B cell (primary cell): ENCODE results near the gene DNAJC1. TPM values are rescaled to one million over a fixed set of nuclear protein-coding genes. Genes with fewer than 3 reads are reported as not detected.

ENCODE experiments used
- ATAC-seq: fragments of 200-7000 bp; cut with Tn5 transposase; one replicate; pipeline ENCODE4 v1.10.0; 2021; ENCODE audit warnings: low read depth, mild to moderate bottlenecking, moderate number of reproducible peaks, moderate library complexity
- CTCF ChIA-PET: fragments of 350-600 bp; sonication (Branson Sonifier 250); formaldehyde crosslinking; loops from one replicate; lab custom pipeline; 2021; ENCODE audit warnings: antibody characterized with exemption, inconsistent platforms; lab: Charles Lee
- POLR2A ChIA-PET: fragments of 350-600 bp; sonication (Branson Sonifier 250); formaldehyde crosslinking; loops from one replicate; lab custom pipeline; 2021; ENCODE audit warnings: antibody characterized with exemption; lab: Charles Lee
- DNase-seq: peaks from one replicate; pipeline ENCODE4 v3.0.0; 2013
- H2AFZ ChIP-seq: 2 replicates; pipeline ENCODE4 v1.6.1; 2012; ENCODE audit warnings: mild to moderate bottlenecking, low read depth, low read length; ENCODE audit not compliant: insufficient read depth, poor library complexity, severe bottlenecking
- H3K27ac ChIP-seq, 2 donors: 1 replicate in 1 of 2; 2 replicates in 1 of 2; pipeline ENCODE4 v1.5.1; 2012 to 2013; ENCODE audit warnings: low read length in 2 of 2, mild to moderate bottlenecking in 2 of 2, moderate library complexity in 1 of 2
- H3K27me3 ChIP-seq, 4 experiments: fragments of 200-600 bp in 1 of 4; sonication (generic) in 1 of 4; replicated peaks in 1 of 4; 1 replicate in 2 of 4; 2 replicates in 2 of 4; pipeline versions ENCODE4 v1.6.1 to v1.7.0; 2013 to 2016; ENCODE audit warnings: low read length in 3 of 4, mild to moderate bottlenecking in 2 of 4, mixed read lengths in 1 of 4, moderate library complexity in 1 of 4; ENCODE audit not compliant: insufficient read depth in 4 of 4, control insufficient read depth in 3 of 4; ENCODE audit errors: control extremely low read depth in 1 of 4
- H3K36me3 ChIP-seq, 2 experiments: replicated peaks in 1 of 2; 1 replicate in 1 of 2; 2 replicates in 1 of 2; pipeline versions ENCODE4 v1.6.1 to v1.7.1; 2013; ENCODE audit warnings: low read length in 1 of 2; ENCODE audit not compliant: insufficient read depth in 2 of 2, control insufficient read depth in 1 of 2; ENCODE audit errors: control extremely low read depth in 1 of 2, extremely low read depth in 1 of 2
- H3K4me1 ChIP-seq, 2 donors: fragments of 200-600 bp in 1 of 2; sonication (generic) in 1 of 2; 1 replicate in 1 of 2; 2 replicates in 1 of 2; pipeline versions ENCODE4 v1.5.1 to v1.6.1; 2013 to 2017; ENCODE audit warnings: low read length in 2 of 2; ENCODE audit not compliant: control insufficient read depth in 2 of 2, insufficient read depth in 2 of 2
- H3K4me2 ChIP-seq: replicated peaks from 2 replicates; pipeline ENCODE3; 2012; ENCODE audit warnings: mild to moderate bottlenecking, low read depth, low read length; ENCODE audit not compliant: poor library complexity, severe bottlenecking
- H3K4me3 ChIP-seq, 5 experiments: fragments of 200-600 bp in 1 of 5; sonication (generic) in 1 of 5; 1 replicate in 3 of 5; 2 replicates in 2 of 5; pipeline versions ENCODE4 v1.5.1 to v1.7.0; 2011 to 2016; ENCODE audit warnings: low read length in 4 of 5, mild to moderate bottlenecking in 4 of 5, low read depth in 2 of 5, control low read depth in 1 of 5, moderate library complexity in 1 of 5; ENCODE audit not compliant: insufficient read depth in 1 of 5; ENCODE audit errors: control extremely low read depth in 1 of 5, extremely low read depth in 1 of 5
- H3K79me2 ChIP-seq: fragments of 200-600 bp; sonication (generic); one replicate; pipeline ENCODE4 v1.6.0; 2016; ENCODE audit warnings: low read length; ENCODE audit not compliant: control insufficient read depth, insufficient read depth
- H3K9ac ChIP-seq: fragments of 200-600 bp; sonication (generic); 2 replicates; pipeline ENCODE4 v1.6.1; 2017; ENCODE audit warnings: mild to moderate bottlenecking, low read length, moderate library complexity
- H3K9me3 ChIP-seq, 3 donors: one replicate each; pipeline versions ENCODE4 v1.6.1 to v1.7.1; 2013; ENCODE audit warnings: low read length in 2 of 3; ENCODE audit not compliant: control insufficient read depth in 2 of 3, insufficient read depth in 1 of 3; ENCODE audit errors: control extremely low read depth in 1 of 3
- H4K20me1 ChIP-seq: 2 replicates; pipeline ENCODE4 v1.6.0; 2012; ENCODE audit warnings: mild to moderate bottlenecking, low read length; ENCODE audit not compliant: insufficient read depth, control insufficient read depth, poor library complexity, severe bottlenecking
- H3K27ac Mint-ChIP-seq: one replicate; pipeline ENCODE4 v1.8.0; 2021; ENCODE audit warnings: mixed read lengths
- H3K27me3 Mint-ChIP-seq: one replicate; pipeline ENCODE4 v1.8.0; 2021; ENCODE audit warnings: mixed read lengths
- H3K4me1 Mint-ChIP-seq: one replicate; pipeline ENCODE4 v1.8.0; 2021; ENCODE audit warnings: mixed read lengths
- H3K4me3 Mint-ChIP-seq: one replicate; pipeline ENCODE4 v1.8.0; 2021; ENCODE audit warnings: mixed read lengths
- H3K9me3 Mint-ChIP-seq: one replicate; pipeline ENCODE4 v1.8.0; 2022; ENCODE audit warnings: mixed read lengths; ENCODE audit not compliant: insufficient read depth
- EZH2 ChIP-seq: IDR thresholded peaks from 2 replicates; pipeline ENCODE4 v1.6.1; 2012; ENCODE audit warnings: borderline replicate concordance, low read depth, mild to moderate bottlenecking, moderate library complexity, low read length; ENCODE audit not compliant: insufficient read depth, poor library complexity, severe bottlenecking
- WGBS: methylation state at CpG from one replicate; pipeline ENCODE4 v1.1.5; 2013; ENCODE audit warnings: missing lambda C conversion rate; ENCODE audit not compliant: insufficient coverage; 5-methylcytosine and 5-hydroxymethylcytosine counted together
- intact Hi-C: fragments of 100-400 bp; cut with micrococcal nuclease; formaldehyde crosslinking; loops from one replicate; pipeline ENCODE4 v1.10.0; 2022
- polyA plus RNA-seq: library from polyadenylated mRNA; depleted of rRNA; stranded (reverse); fragments of >200 nt; gene quantifications from 2 replicates; pipeline ENCODE4 v1.2.3, GENCODE V29; 2012
- total RNA-seq, 2 donors: library from RNA; stranded (reverse); fragments of 120-200 nt in 1 of 2; gene quantifications; 1 replicate in 1 of 2; 2 replicates in 1 of 2; pipeline versions ENCODE4 v1.2.3 to v1.2.4, GENCODE V29; 2013 to 2022
- TF ChIP-seq, protein P1 (sequence below): fragments of 200-600 bp; IDR thresholded peaks from one replicate; pipeline ENCODE4 v1.8.0; 2022; ENCODE audit warnings: antibody characterized with exemption, mild to moderate bottlenecking

Gene DNAJC1
- total and polyA plus RNA-seq, 2 donors (not counting 1 experiment from before 2014, with no cell fraction given) = 9.4 to 15.4 TPM

DNA sequence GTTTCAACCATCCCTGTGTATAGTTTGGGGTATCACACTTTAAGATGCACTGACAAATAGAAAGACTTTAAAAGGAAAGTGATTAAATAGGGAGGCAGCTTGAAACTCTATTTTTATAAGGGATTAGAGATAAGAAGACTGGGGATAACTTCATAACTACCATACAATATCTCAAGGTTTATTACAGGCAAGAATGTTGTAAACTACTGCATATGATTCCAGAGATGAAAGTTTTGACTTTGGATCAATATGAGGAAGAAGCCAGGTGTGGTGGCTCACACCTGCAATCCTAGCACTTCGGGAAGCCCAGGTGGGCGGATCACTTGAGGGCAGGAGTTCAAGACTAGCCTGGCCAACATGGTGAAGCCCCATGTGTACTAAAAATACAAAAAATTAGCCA lies 96.1 kb downstream of the DNAJC1 start:
- Histone ChIP-seq H3K36me3 (peaks cover 3 to 6% of the 10 kb centered on the region in 2 experiments), H3K27me3 (no peaks in the 10 kb centered on the region), H3K4me1 (no peaks in the 10 kb centered on the region), H3K27ac (no peak overlapping the region), H3K4me3 (no peak overlapping the region), H4K20me1 (no peaks in the 10 kb centered on the region), H3K79me2 (no peaks in the 10 kb centered on the region), H2AFZ (no peak overlapping the region), H3K9me3 (no peaks in the 10 kb centered on the region), H3K9ac (no peak overlapping the region), H3K4me2 (no peak overlapping the region)
- H3K27me3 Mint-ChIP-seq = no peaks in the 10 kb centered on the region
- ATAC-seq = no peak
- CTCF ChIA-PET = no interaction called here
- no peak overlapping the region for H3K27ac Mint-ChIP-seq
- no peak overlapping the region for H3K4me3 Mint-ChIP-seq
- TF ChIP-seq, protein P1, sequence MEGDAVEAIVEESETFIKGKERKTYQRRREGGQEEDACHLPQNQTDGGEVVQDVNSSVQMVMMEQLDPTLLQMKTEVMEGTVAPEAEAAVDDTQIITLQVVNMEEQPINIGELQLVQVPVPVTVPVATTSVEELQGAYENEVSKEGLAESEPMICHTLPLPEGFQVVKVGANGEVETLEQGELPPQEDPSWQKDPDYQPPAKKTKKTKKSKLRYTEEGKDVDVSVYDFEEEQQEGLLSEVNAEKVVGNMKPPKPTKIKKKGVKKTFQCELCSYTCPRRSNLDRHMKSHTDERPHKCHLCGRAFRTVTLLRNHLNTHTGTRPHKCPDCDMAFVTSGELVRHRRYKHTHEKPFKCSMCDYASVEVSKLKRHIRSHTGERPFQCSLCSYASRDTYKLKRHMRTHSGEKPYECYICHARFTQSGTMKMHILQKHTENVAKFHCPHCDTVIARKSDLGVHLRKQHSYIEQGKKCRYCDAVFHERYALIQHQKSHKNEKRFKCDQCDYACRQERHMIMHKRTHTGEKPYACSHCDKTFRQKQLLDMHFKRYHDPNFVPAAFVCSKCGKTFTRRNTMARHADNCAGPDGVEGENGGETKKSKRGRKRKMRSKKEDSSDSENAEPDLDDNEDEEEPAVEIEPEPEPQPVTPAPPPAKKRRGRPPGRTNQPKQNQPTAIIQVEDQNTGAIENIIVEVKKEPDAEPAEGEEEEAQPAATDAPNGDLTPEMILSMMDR = no peak
- TF ChIP-seq EZH2 = no peak
- no peaks in the 10 kb centered on the region for H3K4me1 Mint-ChIP-seq
- DNase-seq = no peak
- 100% methylated on average over 2 of the region's 2 CpGs for WGBS
- POLR2A ChIA-PET = no interaction called here
- H3K9me3 Mint-ChIP-seq = no peaks in the 10 kb centered on the region
- intact Hi-C loops = no loop called here

DNA sequence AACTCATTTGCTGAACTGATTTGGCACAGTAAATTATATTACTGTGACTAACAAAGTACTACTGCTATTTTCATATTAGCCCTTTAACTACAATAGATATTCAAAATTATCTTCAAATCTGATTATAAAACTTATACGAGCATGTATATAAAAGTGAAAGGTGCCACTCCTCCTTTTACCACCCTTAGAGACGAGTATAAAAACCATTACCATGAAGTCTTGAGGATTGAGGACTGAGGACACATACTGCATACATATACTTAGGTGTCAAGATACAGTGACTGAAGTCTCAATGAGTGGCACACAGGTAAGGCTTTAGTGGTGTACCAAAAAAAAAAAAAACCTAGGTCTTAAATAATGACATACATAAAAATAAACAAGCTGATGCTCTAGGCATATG lies 98.6 kb downstream of the DNAJC1 start:
- H3K4me1 Mint-ChIP-seq = no peaks in the 10 kb centered on the region
- H3K9me3 Mint-ChIP-seq = no peaks in the 10 kb centered on the region
- peaks cover 3 to 6% of the 10 kb centered on the region in 2 experiments for H3K36me3 ChIP-seq
- H3K27ac Mint-ChIP-seq = no peak overlapping the region
- ATAC-seq (no peak), DNase-seq (no peak)
- no peaks in the 10 kb centered on the region for H3K79me2 ChIP-seq
- no peaks in the 10 kb centered on the region for H3K9me3 ChIP-seq
- H3K4me1 ChIP-seq = no peaks in the 10 kb centered on the region
- no peak overlapping the region for H3K4me3 ChIP-seq
- no peaks in the 10 kb centered on the region for H3K27me3 ChIP-seq
- no peak overlapping the region for H3K4me2 ChIP-seq
- H3K9ac ChIP-seq = no peak overlapping the region
- no peak overlapping the region for H3K4me3 Mint-ChIP-seq
- POLR2A ChIA-PET = no interaction called here
- intact Hi-C loops = no loop called here
- CTCF ChIA-PET = interaction anchor here (0.6 kb wide), 1 partner anchor 48 kb away, joined by 3 read pairs; no protein-coding TSS in a partner anchor
- WGBS = no CpG with 5 or more reads among the region's 2 CpGs
- H3K27me3 Mint-ChIP-seq = no peaks in the 10 kb centered on the region
- TF ChIP-seq, protein P1 = no peak
- TF ChIP-seq EZH2 = no peak
- H4K20me1 ChIP-seq = no peaks in the 10 kb centered on the region
- no peak overlapping the region for H2AFZ ChIP-seq
- H3K27ac ChIP-seq = no peak overlapping the region
